GM19099 (cell line): ENCODE measurements around the gene MAPRE3.

Experiments used
- POLR2A ChIP-seq: IDR thresholded peaks from 3 replicates; pipeline ENCODE4 v1.6.1; 2011; ENCODE audit warnings: low read depth; ENCODE audit not compliant: insufficient read length; ENCODE audit errors: extremely low read depth

Gene MAPRE3

DNA sequence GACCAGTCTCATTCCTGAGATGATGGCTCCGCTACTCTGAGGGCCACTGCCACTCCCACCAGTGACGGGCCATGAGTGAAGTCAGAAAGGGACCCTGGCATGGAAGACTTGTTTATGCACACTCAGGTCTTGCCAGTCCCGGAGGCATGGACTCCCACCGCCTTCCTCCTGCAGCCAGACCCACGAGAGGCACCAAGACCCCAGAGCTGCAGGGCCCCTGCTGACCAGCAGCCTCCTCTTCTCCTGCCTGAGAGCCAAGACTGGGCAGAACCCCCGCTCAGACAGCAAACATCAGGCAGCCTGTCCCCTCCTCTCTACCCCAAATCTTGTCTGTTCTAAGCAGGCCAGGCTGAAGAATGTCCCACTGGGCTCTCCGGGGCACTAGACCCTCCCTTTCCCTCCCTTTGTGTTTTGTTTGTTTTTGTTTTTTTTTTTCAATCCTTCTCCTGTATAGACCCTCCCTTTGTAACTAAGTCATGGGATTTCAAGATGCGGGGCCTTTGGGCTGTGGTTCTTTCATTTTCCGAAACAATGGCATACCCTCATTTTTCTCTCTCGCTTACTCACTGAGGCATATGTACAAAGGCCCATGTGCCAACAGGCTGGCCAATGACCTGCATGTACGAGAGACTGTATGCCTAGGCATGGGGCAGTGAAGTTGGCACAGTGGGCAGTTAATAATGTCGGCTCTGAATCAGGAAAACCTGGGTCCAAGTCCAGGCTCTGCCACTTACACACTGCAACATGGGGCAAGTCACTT is 24.3 kb upstream of the MAPRE3 start:
- TF ChIP-seq POLR2A: no peak

DNA sequence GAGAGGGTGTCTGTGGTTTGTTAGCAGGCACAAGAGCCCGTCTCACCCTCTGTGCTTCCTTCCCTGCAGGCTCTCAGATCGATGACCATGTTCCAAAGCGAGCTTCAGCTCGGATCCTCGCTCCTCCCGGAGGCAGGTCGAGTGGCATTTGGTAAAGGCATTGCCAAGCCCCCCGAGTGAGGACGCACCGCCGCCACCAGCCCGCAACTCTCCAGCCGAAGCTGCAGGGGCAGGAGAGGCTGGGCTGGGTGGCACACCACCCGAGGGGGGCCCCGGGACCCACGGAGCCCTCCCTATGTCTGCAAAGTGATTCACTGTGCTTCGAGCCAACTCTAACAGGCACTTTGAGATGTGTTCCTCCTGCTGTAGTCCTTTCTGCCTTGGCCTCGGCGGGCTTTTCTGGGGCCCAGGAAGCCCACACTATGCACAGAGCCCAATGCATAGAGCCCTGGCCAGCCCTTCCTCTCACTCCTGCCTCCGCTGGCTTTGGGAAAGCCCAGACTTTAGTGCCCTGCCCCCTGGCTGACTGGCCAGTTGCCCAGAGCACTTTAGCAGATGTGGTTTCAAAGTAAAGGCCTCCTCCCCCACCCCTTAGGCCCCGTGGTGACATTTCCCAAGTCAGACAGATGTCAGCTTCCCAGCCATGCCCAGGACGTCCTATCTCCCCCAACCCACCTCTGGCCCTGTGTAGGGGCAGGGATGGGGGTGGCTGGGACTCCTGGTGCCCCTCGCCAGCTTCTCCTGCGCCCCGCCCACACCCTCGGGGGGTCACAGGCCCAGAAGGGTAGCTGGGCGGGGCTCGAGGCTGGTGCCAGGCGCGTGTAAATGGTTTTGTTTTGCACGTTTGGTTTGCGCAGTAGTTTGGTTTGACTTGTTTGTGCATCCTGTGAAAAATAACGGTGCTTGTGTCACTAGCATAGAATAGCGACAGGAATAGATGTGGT is 23.3 kb upstream of the MAPRE3 start:
- no peak for TF ChIP-seq POLR2A

- no peak for TF ChIP-seq POLR2A
Observed at GRCh38 chr2:26948800-26949199, 21.6 kb upstream of the MAPRE3 start.

GRCh38 chr2:26950246-26950645 is 20.2 kb upstream of the MAPRE3 start:
- TF ChIP-seq POLR2A: no peak

- no peak for TF ChIP-seq POLR2A
Observed at GRCh38 chr2:26951236-26951635, 19.2 kb upstream of the MAPRE3 start.

DNA sequence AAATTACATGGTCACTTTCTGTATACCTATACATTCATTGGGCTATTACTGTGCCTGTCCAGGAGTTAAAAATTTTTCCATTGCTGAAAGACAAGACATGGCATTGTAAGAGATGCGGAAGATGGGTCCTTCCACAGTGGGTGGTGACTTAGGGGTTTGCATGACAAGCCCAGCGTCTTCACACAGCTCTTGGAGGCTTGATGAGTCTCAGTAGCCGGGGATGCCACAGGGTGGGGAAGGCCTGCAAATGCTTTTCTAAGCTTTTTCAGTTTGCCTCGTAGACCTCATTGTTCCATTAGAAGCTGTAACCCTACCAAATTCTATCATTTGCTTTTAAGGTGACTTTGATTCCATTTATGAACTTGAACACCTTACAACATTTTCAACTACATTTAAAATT is 18.1 kb upstream of the MAPRE3 start:
- no peak for TF ChIP-seq POLR2A

GRCh38 chr2:26954135-26954534 is 16.3 kb upstream of the MAPRE3 start:
- no peak for TF ChIP-seq POLR2A

DNA sequence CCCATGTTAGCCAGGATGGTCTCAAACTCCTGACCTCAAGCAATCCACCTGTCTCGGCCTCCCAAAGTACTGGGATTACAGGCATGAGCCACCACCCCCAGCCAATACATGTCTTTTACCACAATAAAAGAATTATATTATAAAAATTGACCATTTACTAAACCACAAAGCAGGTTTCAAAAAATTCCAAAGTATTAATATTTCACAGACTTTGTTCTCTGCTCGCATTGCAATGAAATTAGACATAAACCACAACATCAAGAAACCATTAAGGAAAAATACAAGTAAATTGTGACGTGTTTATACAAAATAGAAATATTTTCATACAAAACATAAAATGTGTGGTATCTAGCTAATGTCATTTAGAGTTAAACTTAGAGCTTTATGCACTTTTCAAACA is 13.4 kb upstream of the MAPRE3 start:
- TF ChIP-seq POLR2A: no peak

GRCh38 chr2:26957534-26957933 is 12.9 kb upstream of the MAPRE3 start:
- TF ChIP-seq POLR2A: no peak

DNA sequence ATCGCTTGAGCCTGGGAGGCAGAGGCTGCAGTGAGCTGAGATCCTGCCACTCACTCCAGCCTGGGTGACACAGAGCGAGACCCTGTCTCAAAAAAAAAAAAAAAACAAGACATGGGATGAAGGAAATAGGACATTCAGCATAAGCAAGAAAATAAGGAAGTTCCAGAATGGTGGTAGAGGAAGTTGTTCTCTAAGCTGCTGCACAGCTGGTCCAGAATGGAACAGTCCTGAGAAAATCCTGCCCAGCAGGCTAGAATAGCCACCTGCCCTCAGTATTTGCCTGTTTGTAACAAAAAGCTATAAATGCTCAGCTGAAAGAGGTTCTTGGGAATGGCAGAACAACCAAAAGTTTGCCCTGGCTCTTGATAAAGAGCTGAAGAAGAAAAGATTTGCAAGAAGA is 11.1 kb upstream of the MAPRE3 start:
- no peak for TF ChIP-seq POLR2A

DNA sequence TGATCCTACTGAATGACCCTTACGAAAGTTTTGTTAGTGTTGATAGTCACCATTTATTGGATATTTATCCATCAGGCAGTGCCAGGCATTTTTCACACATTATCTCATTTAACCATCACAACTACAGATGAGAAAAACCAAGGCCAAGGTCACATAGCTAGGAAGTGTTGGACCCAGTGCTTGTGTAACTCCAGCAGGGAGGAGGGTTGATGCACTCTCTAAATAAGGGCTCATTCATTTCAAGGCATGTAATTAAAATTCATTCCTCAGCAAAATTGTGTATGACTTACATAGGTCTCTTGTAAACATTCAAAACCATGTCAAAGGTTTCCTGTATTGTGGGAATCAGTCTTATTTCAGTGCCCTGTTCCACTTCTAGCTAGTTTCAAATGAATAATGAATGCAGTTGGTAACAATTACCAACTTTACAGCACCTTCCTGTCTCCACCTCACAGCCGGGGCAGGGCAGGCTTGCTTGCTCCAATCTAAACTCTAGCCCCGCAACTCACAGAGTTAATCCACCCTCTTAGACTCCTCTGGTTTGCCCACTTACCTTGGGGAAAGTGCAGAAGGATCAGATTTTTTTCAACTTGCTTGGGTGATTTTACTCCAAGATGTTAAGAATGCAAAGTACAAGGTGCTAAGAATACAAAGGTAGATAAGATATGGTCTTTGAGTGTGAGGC is 5.8 kb upstream of the MAPRE3 start:
- TF ChIP-seq POLR2A: no peak

- TF ChIP-seq POLR2A: no peak
Observed at GRCh38 chr2:26968001-26968400, 2.4 kb upstream of the MAPRE3 start.

- TF ChIP-seq POLR2A: no peak
Observed at GRCh38 chr2:26969077-26969844, 1.2 kb upstream of the MAPRE3 start.

- no peak for TF ChIP-seq POLR2A
Observed at GRCh38 chr2:26970928-26971627, 641 bp downstream of the MAPRE3 start.
